Activated T-helper 1 cell treated with Interleukin-2 at 50 U/mL for 16 hours (primary cell): ENCODE measurements around the gene CRYBB1.
"Not testable (repeated sequence)": the region's sequence is repeated elsewhere in the genome, so short reads cannot be mapped to it uniquely, and the experiment has no call there.

Source experiments
- DNase-seq: peaks from one replicate; pipeline ENCODE4 v3.0.0-alpha.2; 2020; ENCODE audit warnings: low read depth

CRYBB1 gene

GRCh38 chr22:26636296-26636695, 18.5 kb upstream of the CRYBB1 start:
- DNase-seq = no peak

DNA sequence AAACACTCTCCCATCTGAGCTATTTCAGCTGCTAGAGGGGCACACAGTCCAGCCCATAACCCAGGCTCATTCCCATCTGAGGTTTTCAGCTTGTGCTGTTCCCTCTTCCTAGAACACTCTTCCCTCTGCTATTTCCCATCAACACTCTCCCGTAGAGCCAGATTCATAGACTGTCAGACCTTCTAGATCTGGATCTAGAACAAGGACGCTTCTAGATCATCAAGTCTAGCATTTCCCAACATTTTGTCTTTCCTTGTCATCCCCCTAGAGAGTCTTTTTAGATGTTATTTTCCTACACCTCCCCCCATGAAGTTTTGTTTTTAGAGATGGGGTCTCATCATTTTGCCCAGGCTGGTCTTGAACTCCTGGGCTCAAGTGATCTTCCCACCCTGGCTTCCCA, 17.3 kb upstream of the CRYBB1 start:
- DNase-seq = no peak

DNA sequence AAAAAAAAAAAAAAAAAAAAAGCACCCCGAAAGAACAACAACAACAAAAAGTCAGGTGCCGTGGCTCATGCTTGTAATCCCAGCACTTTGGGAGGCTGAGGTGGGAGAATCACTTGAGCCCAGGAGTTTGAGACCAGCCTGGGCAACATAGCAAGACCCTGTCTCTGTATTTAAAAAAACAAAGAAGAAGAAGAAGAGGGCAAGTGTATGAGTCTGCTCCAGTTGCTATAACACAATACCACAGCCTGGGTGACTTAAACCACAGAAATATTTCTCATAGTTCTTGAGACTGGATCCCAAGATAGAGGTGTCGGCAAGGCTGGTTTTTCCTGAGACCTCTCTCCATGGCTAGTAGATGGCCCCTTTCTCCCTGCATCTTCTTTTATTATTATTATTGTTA, 16.4 kb upstream of the CRYBB1 start:
- no peak for DNase-seq

DNA sequence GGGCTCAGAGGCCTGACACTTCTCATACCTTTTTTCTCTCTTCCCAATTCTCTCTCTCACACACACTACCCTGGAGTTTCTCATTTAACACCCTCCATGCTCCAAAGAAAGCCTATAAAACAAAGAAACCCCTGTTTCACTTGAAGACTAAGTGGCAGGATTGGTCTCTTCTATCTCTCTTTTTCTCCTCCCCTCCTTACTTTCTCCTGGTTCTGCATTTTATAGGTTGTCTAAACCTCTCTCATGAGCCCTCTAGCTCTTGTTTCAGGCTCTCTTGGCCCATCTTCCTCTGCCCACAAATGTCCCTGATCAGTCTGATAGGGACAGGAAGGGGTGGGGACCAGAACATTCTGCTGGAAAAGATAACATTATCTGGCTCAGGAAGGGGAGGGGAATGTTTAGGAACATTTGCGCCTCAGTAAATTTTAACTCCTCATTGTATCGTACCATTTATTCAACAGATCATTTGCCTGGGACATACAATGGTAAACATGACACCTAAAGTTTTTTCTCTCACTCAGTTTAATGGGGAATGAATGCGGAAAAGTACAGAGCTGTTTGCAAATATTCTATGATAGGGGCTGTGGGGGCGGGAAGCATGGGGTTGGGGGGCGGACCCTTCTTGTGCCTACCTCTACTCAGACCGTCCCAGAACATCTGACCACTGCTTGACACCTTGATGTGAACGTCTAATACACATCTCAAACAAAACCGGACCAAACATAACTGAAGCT, 14.8 kb upstream of the CRYBB1 start:
- no peak for DNase-seq

DNA sequence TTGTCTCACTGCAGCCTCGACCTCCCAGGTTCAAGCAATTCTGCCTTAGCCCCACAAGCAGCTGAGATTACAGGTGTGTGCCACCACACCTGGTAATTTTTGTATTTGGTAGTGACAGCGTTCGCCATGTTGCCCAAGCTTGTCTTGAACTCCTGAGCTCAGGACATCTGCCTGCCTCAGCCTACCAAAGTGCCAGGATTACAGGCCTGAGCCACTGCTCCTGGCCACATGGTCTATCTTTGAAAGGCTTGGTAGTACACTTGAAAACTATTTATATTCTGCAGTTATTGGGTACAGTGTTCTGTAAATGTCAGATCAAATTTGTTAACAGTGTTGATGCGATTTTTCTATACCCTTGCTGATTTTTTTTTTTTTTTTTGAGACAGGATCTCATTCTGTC, 13.5 kb upstream of the CRYBB1 start:
- DNase-seq = no peak

DNA sequence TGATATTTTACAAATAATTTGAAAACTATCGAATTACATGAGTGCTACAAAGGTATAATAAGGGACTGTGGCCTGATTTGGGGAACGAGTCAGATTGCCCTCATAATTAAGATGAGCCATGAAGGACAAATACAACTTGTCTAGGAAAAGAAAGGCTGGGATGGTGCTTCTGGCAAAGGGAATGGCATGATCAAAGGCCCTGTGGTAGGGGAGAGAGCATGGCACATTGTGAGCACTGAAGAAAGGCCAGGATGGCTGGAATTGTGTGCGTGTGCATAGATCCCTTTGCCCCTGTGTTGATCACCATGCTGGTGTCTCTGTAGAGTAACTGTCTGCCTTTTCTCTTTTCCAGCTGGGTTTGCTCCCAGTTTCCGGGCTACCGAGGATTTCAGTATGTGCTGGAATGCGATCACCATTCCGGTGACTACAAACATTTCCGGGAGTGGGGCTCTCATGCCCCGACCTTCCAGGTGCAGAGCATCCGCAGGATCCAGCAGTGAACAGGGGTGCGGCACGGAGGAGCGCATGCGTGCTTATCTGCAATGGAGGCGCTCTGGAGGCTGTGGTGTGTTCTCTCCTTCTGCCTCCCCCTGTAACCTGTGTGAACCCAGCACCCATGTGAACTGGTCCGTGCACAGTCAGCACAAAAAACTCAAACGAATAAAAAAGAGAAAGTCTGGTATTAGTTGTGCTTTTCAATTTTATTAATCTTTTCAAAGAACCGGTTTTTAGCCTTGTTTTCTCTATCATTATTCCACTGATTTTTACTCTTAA, 12.3 kb upstream of the CRYBB1 start:
- no peak for DNase-seq

- DNase-seq = no peak
Measured at GRCh38 chr22:26624803-26625202, 7.0 kb upstream of the CRYBB1 start.

GRCh38 chr22:26623984-26624383, 6.2 kb upstream of the CRYBB1 start:
- no peak for DNase-seq

DNA sequence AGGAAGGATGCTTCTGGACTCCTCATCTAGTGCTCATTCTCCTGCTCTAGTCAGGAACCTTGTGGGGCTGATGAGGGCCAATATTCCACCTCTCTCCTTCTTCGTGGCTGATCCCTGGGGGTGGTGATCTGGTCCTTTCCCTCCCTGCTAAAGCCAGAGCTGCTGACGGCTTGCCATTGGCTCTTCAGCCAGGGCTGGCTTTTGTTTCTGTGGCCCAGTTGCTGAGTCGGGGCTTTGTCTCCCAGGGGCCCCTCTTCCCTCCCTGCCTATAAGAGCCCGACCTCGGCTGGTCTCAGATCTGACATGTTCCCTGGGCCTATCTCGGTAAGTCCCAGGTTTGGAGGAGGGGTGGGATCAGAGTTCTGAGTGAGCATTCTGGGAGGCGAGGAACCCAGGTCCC, 3.8 kb upstream of the CRYBB1 start, which contains the start of gene CRYBA4:
Gene CRYBA4, plus strand, starts transcription at position 301 of the 400 bp plus-strand sequence. CDS start 634 bp downstream, outside the sequence.
- DNase-seq = no peak

GRCh38 chr22:26620197-26620596, 2.4 kb upstream of the CRYBB1 start:
- DNase-seq = no peak

GRCh38 chr22:26619510-26619909, 1.7 kb upstream of the CRYBB1 start:
- no peak for DNase-seq

DNA sequence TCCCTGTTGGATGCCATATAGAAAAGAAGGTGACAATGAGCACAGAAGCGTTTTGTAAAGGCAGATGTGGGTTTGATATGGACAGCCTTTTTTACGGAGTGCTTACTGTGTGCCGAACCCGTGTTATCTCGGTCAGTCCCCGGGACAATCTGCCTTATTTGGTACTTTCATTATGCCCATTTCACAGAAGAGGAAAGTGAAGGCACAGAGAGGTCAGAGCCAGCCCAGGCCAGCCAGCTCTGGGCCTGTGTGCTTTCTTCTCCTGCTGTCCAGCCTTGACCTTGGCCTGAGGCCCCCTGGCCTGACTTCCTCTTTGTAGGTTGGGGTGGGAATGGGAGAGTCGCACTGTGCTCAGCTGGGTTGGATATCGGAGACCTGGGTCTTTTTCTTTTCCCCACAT, 628 bp upstream of the CRYBB1 start:
- DNase-seq = no peak

DNA sequence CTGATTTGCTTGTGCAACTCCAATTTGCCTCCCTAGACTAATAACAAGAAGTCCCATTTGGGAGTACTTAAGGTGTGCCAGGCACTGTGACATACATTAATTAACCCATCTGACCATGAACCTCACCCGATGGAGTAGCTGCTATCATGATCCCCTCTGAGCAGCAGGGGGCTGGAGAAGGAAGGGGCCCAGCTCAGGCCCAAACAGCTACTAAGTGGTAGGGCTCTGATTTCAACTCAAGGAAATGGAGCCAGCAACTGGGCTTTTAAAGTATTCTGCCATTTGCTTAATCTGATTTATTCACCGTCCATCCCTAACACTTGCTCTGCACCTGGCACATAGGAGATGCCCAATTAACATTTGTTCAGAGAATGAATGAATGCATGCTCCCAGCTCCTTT, 1.2 kb downstream of the CRYBB1 start:
- DNase-seq = no peak

GRCh38 chr22:26615830-26616435, 1.9 kb downstream of the CRYBB1 start:
- DNase-seq = no peak

DNA sequence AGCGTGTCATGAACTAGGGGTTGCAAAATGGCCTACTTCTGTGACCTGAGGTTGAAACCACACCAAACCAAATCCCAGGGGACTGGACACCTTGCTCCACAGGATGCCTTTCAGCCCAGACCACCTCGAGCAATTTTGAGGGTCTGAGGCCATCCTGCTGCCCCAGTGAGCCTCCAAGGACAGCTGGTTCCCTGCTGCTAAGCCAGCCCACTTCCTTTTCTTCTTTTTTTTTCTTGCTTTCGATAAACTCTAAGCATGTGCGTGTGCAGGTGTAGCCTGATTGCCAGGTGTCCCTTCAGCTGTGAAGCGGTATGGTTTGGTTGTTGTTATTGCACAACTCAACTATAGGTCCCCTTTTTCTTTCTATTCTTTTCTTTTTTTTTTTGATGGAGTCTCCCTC, 2.7 kb downstream of the CRYBB1 start:
- DNase-seq = no peak

DNA sequence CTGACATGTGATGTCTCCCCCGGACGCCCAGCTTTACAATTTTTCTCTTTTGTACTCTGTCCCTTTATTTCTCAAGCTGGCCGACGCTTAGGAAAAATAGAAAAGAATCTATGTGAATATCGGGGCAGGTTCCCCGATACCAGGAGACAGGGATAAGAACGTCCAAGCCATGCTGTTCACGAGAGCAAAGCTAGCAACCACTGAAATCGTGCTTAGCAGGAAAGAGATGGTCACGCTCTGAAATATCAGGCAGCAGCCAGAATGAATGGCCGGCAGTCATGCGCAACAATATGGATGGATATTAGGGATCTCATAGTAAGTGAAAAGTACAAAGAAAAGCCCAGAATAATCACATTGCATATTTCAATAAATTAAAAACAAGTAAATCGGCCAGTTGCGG, 3.5 kb downstream of the CRYBB1 start:
- DNase-seq = no peak

GRCh38 chr22:26613753-26614152, 4.1 kb downstream of the CRYBB1 start:
- DNase-seq = not testable (repeated sequence)

- DNase-seq = no peak
Measured at GRCh38 chr22:26612652-26613051, 5.2 kb downstream of the CRYBB1 start.

DNA sequence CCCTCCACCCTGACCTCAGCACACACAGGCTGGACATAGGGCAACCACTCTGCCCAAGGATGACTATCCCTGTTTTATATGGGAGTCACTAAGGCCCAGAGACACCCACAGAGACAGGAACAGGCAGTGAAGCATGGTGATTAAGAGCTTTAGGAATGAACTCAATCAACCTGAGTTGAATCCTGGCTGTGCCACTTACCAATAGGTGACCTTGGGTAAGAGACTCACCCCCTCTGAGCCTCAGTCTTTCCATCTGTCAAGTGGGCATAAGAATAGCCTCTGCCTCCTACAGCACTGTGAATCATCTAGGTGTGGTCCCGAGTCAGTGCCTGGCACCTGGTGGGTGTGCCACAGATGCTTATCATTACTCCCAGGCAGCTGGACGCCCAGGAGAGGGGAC, 6.8 kb downstream of the CRYBB1 start:
- DNase-seq = no peak

- DNase-seq = no peak
Measured at GRCh38 chr22:26610072-26610958, 7.5 kb downstream of the CRYBB1 start.

GRCh38 chr22:26609287-26609686, 8.5 kb downstream of the CRYBB1 start:
- DNase-seq = no peak

DNA sequence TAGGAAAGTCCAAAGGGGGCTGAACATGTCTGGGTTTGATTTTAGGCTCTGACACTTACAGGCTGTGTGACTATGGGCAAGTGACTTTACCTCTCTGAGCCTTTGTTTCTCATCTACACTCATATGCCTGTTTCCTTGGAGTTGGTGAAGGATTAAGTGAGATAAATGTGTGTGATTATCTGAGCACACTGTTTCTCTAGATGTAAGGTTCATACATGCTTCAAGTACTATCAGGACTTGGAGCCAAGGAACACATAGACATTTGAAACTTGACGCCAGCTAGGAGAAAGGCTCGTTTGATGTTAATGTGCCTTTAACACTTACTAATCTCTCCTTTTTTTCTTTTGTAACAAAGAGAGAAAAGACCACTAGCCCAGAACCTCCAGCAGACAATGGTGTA, 9.7 kb downstream of the CRYBB1 start:
- DNase-seq = no peak
